BJ (cell line): ENCODE measurements around the gene DNAH3. TPM values are rescaled to one million over a fixed set of nuclear protein-coding genes. Genes with fewer than 3 reads are reported as not detected.
"Not testable (repeated sequence)": the region's sequence is repeated elsewhere in the genome, so short reads cannot be mapped to it uniquely, and the experiment has no call there.

Experiments
- CTCF ChIA-PET: fragments of 350-600 bp; formaldehyde crosslinking; extraction: SDS; loops from one replicate; lab custom pipeline; 2021; ENCODE audit warnings: antibody characterized with exemption, inconsistent platforms; lab: Yijun Ruan, JAX
- POLR2A ChIA-PET: fragments of 300-600 bp; sonication (Branson Sonifier 250); formaldehyde crosslinking; extraction: SDS; loops from one replicate; lab custom pipeline; 2021; ENCODE audit warnings: antibody characterized with exemption; lab: Charles Lee
- DNase-seq: peaks from one replicate; pipeline ENCODE4 v3.0.0-alpha.2; 2011; ENCODE audit warnings: low read depth
- H3K27me3 ChIP-seq: 2 replicates; pipeline ENCODE4 v1.6.0; 2011; ENCODE audit warnings: low read length; ENCODE audit not compliant: control insufficient read depth, insufficient read depth
- H3K36me3 ChIP-seq: 2 replicates; pipeline ENCODE4 v1.5.1; 2011; ENCODE audit warnings: low read length; ENCODE audit not compliant: control insufficient read depth, insufficient read depth
- H3K4me3 ChIP-seq: 2 replicates; pipeline ENCODE4 v1.5.1; 2011; ENCODE audit warnings: low read depth, mild to moderate bottlenecking, control low read depth, low read length
- CTCF ChIP-seq: IDR thresholded peaks from 2 replicates; pipeline ENCODE4 v1.5.1; 2011; ENCODE audit warnings: low read depth, mild to moderate bottlenecking, control low read depth, inconsistent platforms, low read length, moderate library complexity; ENCODE audit not compliant: insufficient read depth
- polyA plus RNA-seq: library from polyadenylated mRNA; depleted of rRNA; stranded (reverse); fragments of >200 nt; gene quantifications from 2 replicates; pipeline ENCODE4 v1.2.3, GENCODE V29; 2011

DNAH3 gene
- polyA plus RNA-seq, 1 experiment: not detected

GRCh38 chr16:21125191-21125590, 25.5 kb downstream of the DNAH3 start:
- H3K4me3 ChIP-seq: no peak overlapping the region
- H3K27me3 ChIP-seq: no peaks in the 10 kb centered on the region
- TF ChIP-seq CTCF: no peak
- ChIA-PET CTCF (interaction anchor here (1.0 kb wide), 1 partner anchor 273 kb away, joined by 3 read pairs; no protein-coding TSS in a partner anchor), POLR2A (no interaction called here)
- DNase-seq: no peak
- H3K36me3 ChIP-seq: no peaks in the 10 kb centered on the region

- Histone ChIP-seq H3K36me3 (no peaks in the 10 kb centered on the region), H3K27me3 (no peaks in the 10 kb centered on the region), H3K4me3 (no peak overlapping the region)
- ChIA-PET POLR2A (no interaction called here), CTCF (no interaction called here)
- no peak for TF ChIP-seq CTCF
- DNase-seq: no peak
These were observed 29.6 kb downstream of the DNAH3 start for GRCh38 chr16:21120976-21121520.

GRCh38 chr16:21117567-21117966, 33.1 kb downstream of the DNAH3 start:
- Histone ChIP-seq H3K4me3 (no peak overlapping the region), H3K27me3 (no peaks in the 10 kb centered on the region; the same call in 1 of the 2 replicates), H3K36me3 (no peaks in the 10 kb centered on the region)
- TF ChIP-seq CTCF: no peak
- ChIA-PET CTCF (interaction anchor here (0.6 kb wide), 1 partner anchor 10 kb away, joined by 3 read pairs; no protein-coding TSS in a partner anchor), POLR2A (no interaction called here)
- no peak for DNase-seq

- TF ChIP-seq CTCF: no peak
- no peaks in the 10 kb centered on the region for H3K36me3 ChIP-seq
- POLR2A ChIA-PET: no interaction called here
- no peaks in the 10 kb centered on the region; the same call in 1 of the 2 replicates for H3K27me3 ChIP-seq
- no peak for DNase-seq
- no peak overlapping the region for H3K4me3 ChIP-seq
- CTCF ChIA-PET: no interaction called here
These were observed 34.4 kb downstream of the DNAH3 start for GRCh38 chr16:21116148-21116693.

GRCh38 chr16:21115551-21115950, 35.1 kb downstream of the DNAH3 start:
- DNase-seq, H3K36me3 ChIP-seq, H3K27me3 ChIP-seq, POLR2A ChIA-PET, CTCF ChIA-PET, H3K4me3 ChIP-seq: not testable (repeated sequence)
